GM19351 (cell line): ENCODE results near the gene KIAA0513.
"Not testable (repeated sequence)": the region's sequence is repeated elsewhere in the genome, so short reads cannot be mapped to it uniquely, and the experiment has no call there.

Experiments
- ATAC-seq: cut with Tn5 transposase; IDR thresholded peaks from one replicate; pipeline ENCODE4 v1.9.1; 2021; ENCODE audit warnings: mild to moderate bottlenecking, moderate library complexity; ENCODE audit not compliant: unreplicated experiment

KIAA0513 gene

DNA sequence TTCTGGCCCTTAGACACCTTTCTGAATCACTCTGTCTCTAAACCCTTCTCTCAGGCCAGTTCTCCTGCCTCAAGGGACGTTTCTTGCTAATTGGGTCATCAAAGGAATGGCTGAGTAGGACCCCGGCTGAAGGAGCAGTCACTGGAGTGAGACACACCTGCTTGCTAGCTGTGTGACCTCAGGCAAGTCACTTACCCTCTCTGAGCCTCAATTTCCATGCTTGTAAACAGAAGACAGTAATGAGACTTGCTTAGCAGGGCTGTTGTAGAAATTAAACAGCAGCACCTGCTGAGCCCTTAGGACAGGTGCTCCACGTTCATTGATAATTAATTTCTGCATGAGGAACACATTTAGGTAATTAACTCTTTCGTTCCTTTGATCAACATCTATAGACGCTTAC is 77.9 kb downstream of the KIAA0513 start:
- ATAC-seq = no peak

DNA sequence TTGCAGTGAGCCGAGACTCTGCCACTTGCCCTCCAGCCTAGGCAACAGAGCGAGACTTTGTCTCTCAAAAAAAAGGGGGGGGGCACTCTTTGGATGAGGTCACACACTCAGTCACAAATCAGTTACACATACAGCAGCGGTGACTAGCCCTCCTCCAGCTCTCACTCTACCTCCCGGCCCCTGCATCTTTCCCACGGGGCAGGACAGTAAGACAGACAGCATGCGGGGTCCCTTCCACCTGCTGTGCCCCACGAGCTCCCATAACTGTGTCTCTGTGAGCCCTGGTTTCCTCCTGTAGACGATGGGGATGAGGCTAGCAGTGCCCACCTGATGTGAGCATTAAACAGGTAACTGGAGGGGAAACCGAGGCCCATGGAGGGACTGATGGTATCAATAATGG is 79.5 kb downstream of the KIAA0513 start:
- no peak for ATAC-seq

GRCh38 chr16:85107532-85107931 is 79.9 kb downstream of the KIAA0513 start:
- no peak for ATAC-seq

- no peak for ATAC-seq
Observed at GRCh38 chr16:85110105-85110504, 82.5 kb downstream of the KIAA0513 start.

DNA sequence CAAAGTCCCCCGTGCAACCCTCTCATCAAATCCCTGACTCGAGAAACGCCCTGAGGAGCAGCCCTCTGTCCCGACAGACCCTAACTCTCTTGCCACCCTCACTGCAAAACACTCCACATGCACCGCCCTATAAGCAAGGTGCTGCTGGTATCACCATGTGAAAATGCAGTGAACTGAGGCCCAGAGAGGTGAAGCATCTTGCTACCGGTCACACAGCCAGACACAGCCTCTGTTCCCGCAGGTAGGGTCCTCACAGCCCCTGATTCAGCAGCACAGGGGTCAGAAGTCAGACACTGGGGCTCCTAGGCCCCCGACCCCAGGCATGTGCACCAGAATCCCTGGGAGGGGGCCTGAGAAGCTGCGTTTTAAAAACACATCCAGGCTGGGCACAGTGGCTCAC is 83.6 kb downstream of the KIAA0513 start:
- no peak for ATAC-seq

- ATAC-seq = no peak
Observed at GRCh38 chr16:85112364-85112763, 84.8 kb downstream of the KIAA0513 start, which contains the start of gene CIBAR2. Gene CIBAR2, minus strand, starts transcription at chr16:85112472. Its CDS starts 120 bp downstream, at chr16:85112352.

DNA sequence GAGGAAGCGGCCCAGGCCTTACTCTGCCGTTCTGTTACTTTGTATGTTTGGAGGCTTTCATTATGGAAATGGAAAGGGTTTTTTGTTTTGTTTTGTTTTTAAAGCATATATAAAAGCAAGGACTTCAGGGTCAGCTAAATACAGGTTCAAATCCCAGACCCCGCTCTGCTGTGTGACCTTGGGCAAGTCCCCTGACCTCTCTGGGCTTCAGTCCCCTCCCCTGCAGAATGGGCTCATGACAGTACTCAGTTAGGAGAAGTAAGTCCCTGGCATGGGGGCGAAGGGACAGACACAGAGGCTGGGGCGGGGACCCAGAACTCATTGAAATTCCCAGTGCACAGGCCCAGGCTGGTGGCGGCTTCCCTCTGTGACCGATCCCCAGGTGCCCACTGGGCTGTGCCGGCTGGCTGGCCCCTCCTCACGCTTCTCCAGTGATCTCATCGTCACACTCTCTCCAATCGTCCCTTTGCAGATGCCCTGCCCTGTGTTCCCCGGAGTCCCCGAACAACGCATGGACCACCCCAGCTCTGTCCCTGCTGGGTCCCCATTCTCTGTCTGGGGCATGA is 85.7 kb downstream of the KIAA0513 start:
- no peak for ATAC-seq

DNA sequence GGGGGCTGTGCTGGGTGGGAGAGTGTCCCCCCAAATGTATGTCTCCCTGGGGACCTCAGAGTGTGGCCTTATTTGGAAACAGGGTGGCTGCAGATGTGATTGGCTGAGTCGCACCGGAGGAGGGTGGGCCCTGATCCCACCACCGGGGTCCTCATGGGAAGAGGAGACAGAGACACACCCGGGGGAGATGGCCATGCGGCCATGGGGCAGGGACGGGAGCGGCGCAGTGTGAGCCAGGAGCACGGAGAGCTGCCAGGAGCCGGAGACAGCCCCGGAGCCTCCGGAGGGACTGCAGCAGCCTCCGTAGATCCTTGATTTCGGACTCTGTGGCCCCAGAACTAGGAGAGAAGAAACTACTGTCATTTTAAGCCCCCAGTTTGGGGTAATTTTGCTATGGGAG is 86.3 kb downstream of the KIAA0513 start:
- ATAC-seq = no peak

- peak; percentile 82 for ATAC-seq
Observed at GRCh38 chr16:85114909-85115567, 87.4 kb downstream of the KIAA0513 start.

DNA sequence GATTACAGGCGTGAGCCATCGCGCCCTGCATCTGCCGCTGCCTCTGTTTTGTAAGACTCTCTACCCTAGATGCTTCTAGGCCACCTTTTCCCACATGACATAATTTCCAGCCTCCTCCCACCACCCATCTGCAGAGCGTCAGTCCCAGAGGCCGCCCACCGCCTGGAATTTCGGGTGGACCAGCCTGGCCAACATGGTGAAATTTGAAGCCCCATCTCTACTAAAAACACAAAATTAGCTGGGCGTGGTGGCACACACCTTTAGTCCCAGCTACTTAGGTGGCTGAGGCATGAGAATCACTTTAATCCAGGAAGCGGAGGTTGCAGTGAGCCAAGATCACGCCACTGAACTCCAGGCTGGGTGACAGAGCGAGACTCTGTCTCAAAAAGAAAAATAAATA is 89.8 kb downstream of the KIAA0513 start:
- ATAC-seq = no peak

- ATAC-seq = no peak
Observed at GRCh38 chr16:85120006-85120340, 92.4 kb downstream of the KIAA0513 start.

GRCh38 chr16:85123441-85123840 is 95.8 kb downstream of the KIAA0513 start:
- not testable (repeated sequence) for ATAC-seq

DNA sequence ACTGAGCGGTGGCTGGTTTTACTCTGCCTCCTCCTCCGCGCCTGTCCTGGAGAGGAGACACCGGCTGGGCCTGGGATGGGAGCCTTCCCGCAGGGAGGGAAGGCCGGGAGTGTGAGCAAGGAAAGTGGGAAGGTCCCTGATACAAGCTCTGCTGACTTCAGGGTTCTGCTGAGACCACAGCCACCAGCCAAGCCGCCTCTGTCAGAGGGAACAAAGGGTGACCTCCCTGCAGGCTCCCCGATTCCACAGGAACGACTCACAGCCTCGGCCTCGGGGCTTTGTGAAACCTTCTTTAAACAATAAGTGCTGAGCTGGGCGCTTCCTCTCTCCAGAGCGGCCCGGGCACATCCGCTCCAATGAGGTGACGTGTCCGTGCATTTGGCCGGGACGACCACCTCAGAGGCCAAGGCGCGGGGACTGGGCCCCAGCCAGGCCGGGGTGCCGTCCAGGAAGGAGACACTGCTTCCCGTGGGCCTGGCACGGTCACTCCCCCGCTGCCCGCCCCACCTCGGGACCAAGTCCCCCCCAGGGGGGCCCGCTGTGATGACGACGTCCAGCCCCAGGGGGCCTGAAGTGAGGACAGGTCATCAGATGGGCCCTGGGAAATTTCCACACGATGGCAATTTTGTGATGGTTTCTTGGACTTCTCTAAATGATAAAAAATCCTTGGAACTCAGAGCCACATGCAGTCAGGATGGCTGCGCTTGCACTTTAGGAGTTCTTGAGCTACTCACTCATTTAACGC is 96.5 kb downstream of the KIAA0513 start:
- ATAC-seq = no peak

DNA sequence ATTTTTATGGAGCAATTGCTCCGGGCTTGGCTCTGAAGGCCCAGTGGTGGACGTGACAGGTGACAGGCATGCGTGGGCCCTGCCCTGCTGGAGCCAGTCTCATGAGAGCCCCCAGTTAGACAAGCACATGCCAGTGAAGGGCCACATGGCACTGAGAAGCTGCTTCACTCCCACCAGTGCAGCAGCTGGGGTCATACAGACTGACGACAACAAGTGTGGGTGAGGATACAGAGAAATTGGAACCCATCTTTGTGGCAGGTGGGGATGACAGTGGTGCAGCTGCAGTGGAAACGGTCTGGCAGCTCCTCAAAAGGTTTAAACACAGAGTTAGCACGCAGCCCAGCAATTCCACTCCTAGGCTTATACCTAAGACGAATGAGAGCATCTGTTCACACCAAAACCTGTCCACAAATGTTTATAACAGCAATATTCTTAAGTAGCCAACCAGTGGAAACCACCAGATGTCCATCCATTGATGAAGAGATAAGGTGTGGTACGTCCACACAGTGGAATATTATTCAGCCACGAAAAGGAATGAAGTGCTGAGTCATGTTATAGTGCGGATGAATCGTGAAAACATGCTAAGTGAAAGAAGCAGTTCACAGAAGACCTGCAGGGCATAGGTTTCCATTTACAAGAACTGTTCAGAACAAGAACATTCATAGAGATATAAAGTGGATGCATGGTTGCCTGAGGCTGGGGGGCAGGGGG is 97.2 kb downstream of the KIAA0513 start:
- no peak for ATAC-seq

DNA sequence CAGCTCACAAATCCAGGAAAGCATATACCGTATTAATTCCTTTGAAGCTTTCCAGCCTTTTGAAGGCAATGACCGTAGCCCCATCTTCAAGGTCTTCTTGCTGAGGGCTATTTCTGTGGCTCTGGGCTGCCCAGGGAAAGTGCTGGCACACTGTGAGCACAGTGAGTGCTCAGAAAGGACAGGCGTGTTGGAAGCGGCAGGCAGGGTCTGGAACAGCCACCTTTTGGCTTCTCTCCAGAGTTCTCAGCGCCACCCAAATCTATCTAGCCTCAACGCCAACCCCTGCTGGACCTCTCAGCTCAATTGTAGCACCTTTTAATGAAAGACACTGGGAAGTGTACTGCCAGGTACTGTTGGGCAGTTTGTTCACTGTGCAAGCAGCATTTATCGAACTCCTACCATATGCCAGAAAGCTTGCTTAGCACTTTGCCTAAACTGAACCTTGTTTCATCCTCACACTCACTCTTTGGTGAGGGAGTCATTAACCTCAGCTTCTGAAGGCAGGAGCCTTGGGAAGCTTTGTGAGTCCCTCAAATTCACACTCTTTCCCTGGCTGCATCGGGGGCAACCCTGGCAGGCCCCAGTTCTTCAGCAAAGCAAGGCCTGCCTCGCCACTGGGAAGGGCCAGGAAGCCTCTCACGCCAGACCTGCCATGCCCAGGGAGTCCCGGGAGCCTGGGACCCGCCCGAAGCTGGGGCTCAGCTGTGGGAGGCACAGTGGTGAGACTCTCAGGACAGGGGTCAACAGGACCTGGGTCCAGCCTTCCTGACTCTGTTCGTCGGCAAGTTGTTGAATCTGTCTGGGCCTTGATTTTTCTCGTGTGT is 98.2 kb downstream of the KIAA0513 start:
- no peak for ATAC-seq

DNA sequence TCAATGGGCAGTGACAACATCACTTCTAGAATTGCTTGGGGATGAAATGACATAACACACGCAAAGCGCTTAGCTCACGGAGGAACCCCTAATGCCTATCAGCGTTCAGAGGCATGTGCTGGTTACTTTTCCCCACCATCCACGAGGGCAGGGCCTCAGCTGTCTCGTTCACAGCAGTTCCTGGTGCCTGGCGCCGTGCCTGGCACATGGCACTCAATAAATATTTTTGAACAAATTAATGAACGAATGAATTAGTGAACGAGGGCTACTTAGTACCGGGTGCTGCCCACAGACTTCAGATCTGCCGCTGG is 98.8 kb downstream of the KIAA0513 start:
- no peak for ATAC-seq

DNA sequence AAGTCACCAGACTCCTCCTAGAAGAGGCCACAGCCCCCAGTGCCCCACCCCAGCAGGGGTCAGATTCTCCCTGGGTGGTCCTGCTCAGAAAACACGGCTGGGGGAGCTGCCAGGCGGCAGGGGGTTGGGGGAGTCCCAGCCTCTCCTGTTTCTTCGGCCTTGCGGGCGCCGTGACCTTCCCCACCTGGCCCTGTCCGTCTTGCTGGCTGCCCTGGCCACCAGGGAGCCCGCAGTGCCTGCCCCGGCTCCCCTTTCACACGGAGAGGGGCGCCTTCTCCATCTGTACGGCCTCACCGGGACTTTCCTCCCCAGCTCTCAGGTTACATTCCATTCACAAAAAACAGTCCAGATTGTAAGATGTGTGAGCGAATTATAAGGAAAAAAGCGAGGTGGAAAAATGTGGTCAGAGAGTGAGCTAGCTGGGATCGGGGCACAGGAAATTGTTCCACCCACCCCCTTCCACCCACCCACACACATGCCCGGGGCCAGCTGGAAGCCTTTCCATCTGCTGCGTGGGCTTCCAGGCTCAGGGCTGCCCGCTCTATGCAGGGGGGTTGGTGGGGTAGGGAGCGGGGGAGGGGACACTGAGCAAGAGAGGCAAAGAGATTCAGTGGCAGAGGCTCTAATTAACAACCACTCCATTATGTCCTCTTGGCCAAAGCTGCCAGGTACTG is 99.2 kb downstream of the KIAA0513 start:
- ATAC-seq = no peak

GRCh38 chr16:85127379-85127723 is 99.8 kb downstream of the KIAA0513 start:
- no peak for ATAC-seq

DNA sequence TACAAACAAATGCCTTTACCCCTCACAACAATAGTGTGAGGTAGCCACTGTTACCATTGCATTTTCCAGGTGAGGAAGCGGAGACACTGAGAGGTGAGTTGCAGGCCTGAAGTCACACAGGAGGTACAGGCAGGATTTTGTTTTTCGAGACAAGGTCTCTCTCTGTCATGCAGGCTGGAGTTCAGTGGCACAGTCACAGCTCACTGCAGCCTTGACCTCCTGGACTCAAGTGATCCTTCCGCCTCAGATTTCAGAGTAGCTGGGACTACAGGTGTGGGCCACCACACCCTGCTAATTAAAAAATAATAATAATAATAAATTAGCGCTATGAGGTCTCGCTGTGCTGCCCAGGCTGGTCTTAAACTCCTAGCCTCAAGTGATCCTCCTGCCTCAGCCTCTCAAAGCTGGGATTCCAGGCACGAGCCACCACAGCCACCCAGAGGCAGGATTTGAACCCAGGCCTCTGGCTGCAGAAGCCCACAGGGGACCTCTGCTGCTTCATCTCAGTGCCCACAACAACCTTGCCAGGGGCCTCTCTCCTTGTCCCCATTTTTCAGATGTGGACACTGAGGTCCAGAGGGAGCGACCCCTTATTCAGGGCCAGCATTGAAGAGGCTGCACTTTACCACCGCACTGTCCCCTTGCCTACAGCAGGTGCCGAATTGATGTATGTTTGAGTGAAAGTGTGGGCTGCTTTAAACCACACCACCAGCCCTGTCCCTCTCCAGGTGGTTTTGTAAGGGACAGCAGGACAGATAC is 100.7 kb downstream of the KIAA0513 start:
- no peak for ATAC-seq
